Fibroblast of skin of right quadriceps (primary cell): ENCODE data around the gene REEP1.
"Not testable (repeated sequence)": the region's sequence is repeated elsewhere in the genome, so short reads cannot be mapped to it uniquely, and the experiment has no call there.

Experiments used
- DNase-seq: peaks from one replicate; pipeline ENCODE4 v3.0.0-alpha.2; 2013

REEP1 gene

GRCh38 chr2:86218124-86218523 lies 119.3 kb downstream of the REEP1 start:
- DNase-seq, result no peak

GRCh38 chr2:86216575-86217555 lies 120.6 kb downstream of the REEP1 start:
- peak; percentile 70 for DNase-seq

- DNase-seq, result no peak
Observed at GRCh38 chr2:86214503-86214832, 123.0 kb downstream of the REEP1 start.

- no peak for DNase-seq
Observed at GRCh38 chr2:86213699-86214502, 123.5 kb downstream of the REEP1 start.

GRCh38 chr2:86213056-86213455 lies 124.4 kb downstream of the REEP1 start:
- no peak for DNase-seq

- no peak for DNase-seq
Observed at GRCh38 chr2:86211796-86212188, 125.6 kb downstream of the REEP1 start.

GRCh38 chr2:86211033-86211795 lies 126.2 kb downstream of the REEP1 start:
- no peak for DNase-seq

GRCh38 chr2:86204458-86204857 lies 133.0 kb downstream of the REEP1 start:
- DNase-seq, result no peak

GRCh38 chr2:86203614-86204013 lies 133.8 kb downstream of the REEP1 start:
- DNase-seq, result no peak

GRCh38 chr2:86202702-86203101 lies 134.7 kb downstream of the REEP1 start:
- DNase-seq, result no peak

- no peak for DNase-seq
Observed at GRCh38 chr2:86202336-86202692, 135.1 kb downstream of the REEP1 start.

GRCh38 chr2:86201671-86202335 lies 135.6 kb downstream of the REEP1 start:
- DNase-seq, result no peak

- DNase-seq, result not testable (repeated sequence)
Observed at GRCh38 chr2:86200564-86200963, 136.9 kb downstream of the REEP1 start.

GRCh38 chr2:86199834-86200177 lies 137.6 kb downstream of the REEP1 start:
- no peak for DNase-seq

- DNase-seq, result no peak
Observed at GRCh38 chr2:86195808-86196387, 141.5 kb downstream of the REEP1 start.

- peak; percentile 96 for DNase-seq
Observed at GRCh38 chr2:86195055-86195807, 142.2 kb downstream of the REEP1 start, which contains the start of gene IMMT. IMMT (minus strand) TSS chr2:86195462; CDS start chr2:86195382, 80 bp downstream.

GRCh38 chr2:86194751-86195054 lies 142.7 kb downstream of the REEP1 start:
- no peak for DNase-seq

GRCh38 chr2:86193901-86194567 lies 143.4 kb downstream of the REEP1 start:
- no peak for DNase-seq

- no peak for DNase-seq
Observed at GRCh38 chr2:86189782-86190416, 147.5 kb downstream of the REEP1 start.

- no peak for DNase-seq
Observed at GRCh38 chr2:86186431-86186830, 151.0 kb downstream of the REEP1 start.
